GM12865 (cell line): Measurements from ENCODE around the gene FGFR1OP2.

Source experiments
- DNase-seq: peaks from one replicate; pipeline ENCODE4 v3.0.0; 2010; ENCODE audit warnings: low read depth
- H3K4me3 ChIP-seq: 2 replicates; pipeline ENCODE4 v1.5.1; 2011; ENCODE audit warnings: mild to moderate bottlenecking, low read depth, low read length, control low read depth
- TF ChIP-seq, protein P1 (sequence below): IDR thresholded peaks from 2 replicates; pipeline ENCODE4 v1.5.1; 2011; ENCODE audit warnings: low read length, control low read depth, low read depth, inconsistent platforms; ENCODE audit not compliant: insufficient read depth; ENCODE audit errors: missing control alignments

The FGFR1OP2 gene

DNA sequence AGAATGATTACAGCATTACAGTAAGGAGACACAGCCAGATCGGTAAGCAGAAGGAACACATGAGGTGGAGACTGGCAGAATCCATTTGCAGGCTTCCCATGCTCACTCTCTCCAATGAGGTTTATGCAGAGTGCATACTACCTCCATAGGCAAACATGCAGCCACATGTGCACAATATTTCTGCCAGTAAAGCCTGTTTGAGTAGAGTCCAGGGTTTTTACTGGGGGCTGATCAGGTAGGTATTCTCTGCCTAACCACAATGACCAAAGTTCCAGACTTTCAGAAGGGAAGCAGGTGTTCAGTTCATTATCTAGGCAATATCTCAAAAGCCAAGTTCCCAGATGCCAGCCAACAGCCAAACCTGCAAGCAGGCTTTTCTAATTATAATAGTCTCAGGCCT, 31.6 kb upstream of the FGFR1OP2 start:
- TF ChIP-seq, protein P1, sequence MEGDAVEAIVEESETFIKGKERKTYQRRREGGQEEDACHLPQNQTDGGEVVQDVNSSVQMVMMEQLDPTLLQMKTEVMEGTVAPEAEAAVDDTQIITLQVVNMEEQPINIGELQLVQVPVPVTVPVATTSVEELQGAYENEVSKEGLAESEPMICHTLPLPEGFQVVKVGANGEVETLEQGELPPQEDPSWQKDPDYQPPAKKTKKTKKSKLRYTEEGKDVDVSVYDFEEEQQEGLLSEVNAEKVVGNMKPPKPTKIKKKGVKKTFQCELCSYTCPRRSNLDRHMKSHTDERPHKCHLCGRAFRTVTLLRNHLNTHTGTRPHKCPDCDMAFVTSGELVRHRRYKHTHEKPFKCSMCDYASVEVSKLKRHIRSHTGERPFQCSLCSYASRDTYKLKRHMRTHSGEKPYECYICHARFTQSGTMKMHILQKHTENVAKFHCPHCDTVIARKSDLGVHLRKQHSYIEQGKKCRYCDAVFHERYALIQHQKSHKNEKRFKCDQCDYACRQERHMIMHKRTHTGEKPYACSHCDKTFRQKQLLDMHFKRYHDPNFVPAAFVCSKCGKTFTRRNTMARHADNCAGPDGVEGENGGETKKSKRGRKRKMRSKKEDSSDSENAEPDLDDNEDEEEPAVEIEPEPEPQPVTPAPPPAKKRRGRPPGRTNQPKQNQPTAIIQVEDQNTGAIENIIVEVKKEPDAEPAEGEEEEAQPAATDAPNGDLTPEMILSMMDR = no peak
- H3K4me3 ChIP-seq = no peak overlapping the region
- DNase-seq = no peak

DNA sequence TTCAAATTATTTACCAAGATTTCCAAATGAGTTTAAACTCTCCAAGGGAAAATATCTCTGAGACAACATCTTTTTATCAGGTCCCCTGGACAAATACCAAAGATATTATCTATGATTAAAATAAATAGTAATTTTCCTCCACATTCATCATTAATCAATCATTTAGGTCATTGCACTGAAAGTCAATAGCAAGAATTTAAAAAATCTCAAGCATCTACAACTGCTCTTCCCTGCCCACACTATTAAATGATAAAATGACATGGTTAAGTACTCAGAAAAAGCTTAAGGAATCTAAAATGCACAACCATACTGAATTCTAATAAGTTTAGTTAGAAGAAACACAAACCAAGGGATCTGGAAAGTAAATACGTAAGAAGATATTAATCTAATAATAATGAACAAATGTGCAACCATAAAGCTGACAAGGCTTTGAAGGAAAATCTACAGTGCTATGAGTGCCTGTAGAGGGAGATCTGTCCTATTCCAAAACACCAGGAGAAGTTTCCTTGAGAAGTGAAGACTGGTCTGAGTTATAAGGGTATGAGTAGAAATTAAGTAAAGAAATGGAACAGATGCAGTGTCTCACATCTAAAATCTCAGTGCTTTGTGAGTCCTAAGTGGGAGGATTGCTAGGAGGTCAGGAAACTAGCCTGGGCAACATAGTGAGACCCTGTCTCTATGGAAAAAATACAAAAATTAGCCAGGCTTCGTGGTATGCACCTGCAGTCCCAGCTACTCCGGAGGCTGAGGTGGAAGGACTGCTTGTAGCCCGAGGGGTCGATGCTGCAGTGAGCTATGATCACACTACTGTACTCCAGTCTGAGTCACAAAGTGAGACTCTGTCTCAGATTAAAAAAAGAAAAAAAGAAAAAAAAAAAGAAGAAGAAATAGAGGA, 19.7 kb upstream of the FGFR1OP2 start:
- TF ChIP-seq, protein P1 = no peak
- no peak for DNase-seq
- H3K4me3 ChIP-seq = no peak overlapping the region

DNA sequence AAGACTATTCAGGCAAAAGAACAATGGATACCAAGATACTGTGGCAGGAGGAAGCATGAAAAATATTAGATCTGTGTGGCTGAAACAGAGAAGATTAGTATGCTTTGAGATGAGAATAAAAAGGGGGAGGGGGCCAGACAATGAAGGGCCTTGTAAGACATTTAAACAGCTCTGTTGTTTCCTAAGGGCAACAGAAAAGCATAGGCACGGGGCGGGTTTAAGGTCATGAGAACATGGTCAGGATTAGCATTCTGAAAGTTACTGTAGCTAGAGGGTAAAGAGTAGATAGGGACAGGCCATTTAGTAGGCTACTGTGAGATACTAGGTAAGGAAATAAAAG, 19.1 kb upstream of the FGFR1OP2 start:
- no peak overlapping the region for H3K4me3 ChIP-seq
- TF ChIP-seq, protein P1 = no peak
- no peak for DNase-seq

DNA sequence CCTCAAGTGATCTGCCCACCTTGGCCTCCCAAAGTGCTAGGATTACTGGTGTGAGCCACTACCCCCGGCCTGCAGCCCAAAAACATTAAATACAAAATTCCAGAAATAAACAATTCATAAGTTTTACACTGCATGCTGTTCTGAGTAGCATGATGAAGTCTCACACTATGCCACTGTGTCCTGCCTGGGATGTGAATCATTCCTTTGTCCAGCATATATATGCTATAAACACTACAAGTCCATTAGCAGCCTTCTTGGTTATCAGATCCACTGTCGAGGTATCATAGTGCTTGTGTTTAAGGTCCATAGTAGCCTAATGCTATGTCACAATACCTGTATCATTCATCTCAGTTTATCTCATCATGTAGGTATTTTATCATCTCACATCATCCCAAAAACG, 16.4 kb upstream of the FGFR1OP2 start:
- TF ChIP-seq, protein P1 = no peak
- DNase-seq = no peak

DNA sequence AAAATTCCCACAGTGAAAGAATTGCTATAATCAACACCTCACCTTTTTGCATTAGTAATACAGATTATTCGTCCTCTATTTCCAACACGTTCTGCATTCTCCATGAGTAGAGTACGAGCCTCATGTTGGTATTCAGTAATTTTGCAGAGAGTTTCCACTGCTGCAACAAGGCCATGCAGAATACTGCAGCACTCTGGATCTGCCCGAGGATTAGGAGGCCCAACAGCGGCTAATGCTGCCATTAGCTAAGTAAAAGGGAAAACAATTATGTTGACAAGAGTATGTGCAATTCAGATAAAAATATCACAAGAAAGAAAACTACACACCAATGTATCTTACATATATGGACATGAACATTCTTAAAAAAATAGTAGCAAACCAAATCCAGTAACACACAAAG, 9.6 kb upstream of the FGFR1OP2 start:
- H3K4me3 ChIP-seq = no peak overlapping the region
- TF ChIP-seq, protein P1 = no peak
- DNase-seq = no peak

More for the DNA sequence above, 16.4 kb upstream of the FGFR1OP2 start:
- no peak overlapping the region for H3K4me3 ChIP-seq

DNA sequence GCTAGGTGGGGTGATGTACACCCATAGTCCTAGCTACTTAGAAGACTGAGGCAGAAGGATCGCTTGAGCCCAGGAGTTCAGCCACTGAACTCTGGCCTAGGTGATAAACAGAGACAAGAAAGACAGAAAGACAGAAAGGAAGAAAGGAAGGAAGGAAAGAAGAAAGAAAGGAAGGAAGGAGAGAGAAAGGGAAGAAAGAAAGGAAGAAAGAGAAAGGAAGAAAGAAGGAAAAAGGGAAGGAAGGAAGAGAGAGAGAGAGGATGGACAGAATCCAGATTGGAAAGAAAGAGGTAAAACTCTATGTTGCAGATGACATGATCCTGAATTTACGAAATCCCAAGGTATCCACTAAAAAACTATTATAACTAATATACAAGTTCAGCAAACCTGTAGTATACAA, 8.7 kb upstream of the FGFR1OP2 start:
- no peak for DNase-seq
- TF ChIP-seq, protein P1 = no peak
- no peak overlapping the region for H3K4me3 ChIP-seq
